Neural progenitor cell (in vitro differentiated cells): ENCODE data around the gene GAL3ST3. TPM values are rescaled to one million over a fixed set of nuclear protein-coding genes. Genes with fewer than 3 reads are reported as not detected.

Experiments
- DNase-seq: peaks from one replicate; pipeline ENCODE4 v3.0.0-alpha.2; 2016; ENCODE audit warnings: low spot score
- H2AFZ ChIP-seq: fragments of 200-600 bp; sonication (generic); replicated peaks from 2 replicates; pipeline ENCODE4 v1.6.1; 2016; ENCODE audit warnings: antibody characterized with exemption
- H3F3A ChIP-seq: fragments of 200-600 bp; sonication (generic); 2 replicates; pipeline ENCODE4 v1.6.1; 2016; ENCODE audit warnings: antibody characterized with exemption, low read depth
- H3K27ac ChIP-seq: fragments of 200-600 bp; sonication (generic); 2 replicates; pipeline ENCODE4 v1.5.1; 2016; ENCODE audit warnings: mild to moderate bottlenecking
- H3K27me3 ChIP-seq: fragments of 200-600 bp; sonication (generic); 2 replicates; pipeline ENCODE4 v1.6.1; 2016; ENCODE audit warnings: mild to moderate bottlenecking, moderate library complexity
- H3K36me3 ChIP-seq: fragments of 200-600 bp; sonication (generic); 2 replicates; pipeline ENCODE4 v1.5.1; 2016
- H3K4me1 ChIP-seq: fragments of 200-600 bp; sonication (generic); 2 replicates; pipeline ENCODE4 v1.6.1; 2016; ENCODE audit warnings: mixed run types
- H3K4me2 ChIP-seq: fragments of 200-600 bp; sonication (generic); 2 replicates; pipeline ENCODE4 v1.6.1; 2016
- H3K4me3 ChIP-seq: fragments of 200-600 bp; sonication (generic); 2 replicates; pipeline ENCODE4 v1.5.1; 2016
- H3K79me2 ChIP-seq: fragments of 200-600 bp; sonication (generic); 2 replicates; pipeline ENCODE4 v1.6.1; 2016; ENCODE audit warnings: low read depth
- H3K9ac ChIP-seq: fragments of 200-600 bp; sonication (generic); 2 replicates; pipeline ENCODE4 v1.6.1; 2016
- H3K9me3 ChIP-seq: fragments of 200-600 bp; sonication (generic); 2 replicates; pipeline ENCODE4 v1.5.1; 2016; ENCODE audit warnings: low read depth
- H4K20me1 ChIP-seq: fragments of 200-600 bp; sonication (generic); 2 replicates; pipeline ENCODE4 v1.6.1; 2016; ENCODE audit warnings: low read depth
- H3K27ac Mint-ChIP-seq: 3 replicates; pipeline ENCODE4 v1.8.0; 2021; ENCODE audit warnings: mixed read lengths
- H3K27me3 Mint-ChIP-seq: 2 replicates; pipeline ENCODE4 v1.8.0; 2022; ENCODE audit warnings: low read depth, mild to moderate bottlenecking, inconsistent platforms, moderate library complexity, mixed read lengths; ENCODE audit not compliant: insufficient read depth
- H3K36me3 Mint-ChIP-seq: 3 replicates; pipeline ENCODE4 v1.8.0; 2021; ENCODE audit warnings: mixed read lengths
- H3K4me1 Mint-ChIP-seq: 3 replicates; pipeline ENCODE4 v1.8.0; 2021; ENCODE audit warnings: mixed read lengths
- H3K4me3 Mint-ChIP-seq: 3 replicates; pipeline ENCODE4 v1.8.0; 2021; ENCODE audit warnings: mild to moderate bottlenecking, moderate library complexity, mixed read lengths
- H3K9me3 Mint-ChIP-seq: 3 replicates; pipeline ENCODE4 v1.8.0; 2020; ENCODE audit warnings: mixed read lengths
- EZH2 ChIP-seq: fragments of 200-600 bp; sonication (generic); IDR thresholded peaks from 2 replicates; pipeline ENCODE4 v1.6.1; 2017; ENCODE audit warnings: antibody characterized with exemption, mild to moderate bottlenecking, moderate library complexity
- EZH2phosphoT487 ChIP-seq: fragments of 200-600 bp; sonication (generic); IDR thresholded peaks from 2 replicates; pipeline ENCODE4 v1.6.1; 2017; ENCODE audit warnings: antibody characterized with exemption
- total RNA-seq: library from RNA; depleted of rRNA; stranded (reverse); fragments of >200 nt; gene quantifications from 2 replicates; pipeline ENCODE4 v1.2.3, GENCODE V29; 2015; ENCODE audit warnings: low replicate concordance
- TF ChIP-seq, protein P1 (sequence below): fragments of 200-600 bp; sonication (generic); IDR thresholded peaks from 2 replicates; pipeline ENCODE4 v1.5.1; 2017; ENCODE audit warnings: antibody characterized with exemption, mild to moderate bottlenecking

GAL3ST3 gene
- total RNA-seq, 1 donor from 2014 or later = 8.5 TPM

DNA sequence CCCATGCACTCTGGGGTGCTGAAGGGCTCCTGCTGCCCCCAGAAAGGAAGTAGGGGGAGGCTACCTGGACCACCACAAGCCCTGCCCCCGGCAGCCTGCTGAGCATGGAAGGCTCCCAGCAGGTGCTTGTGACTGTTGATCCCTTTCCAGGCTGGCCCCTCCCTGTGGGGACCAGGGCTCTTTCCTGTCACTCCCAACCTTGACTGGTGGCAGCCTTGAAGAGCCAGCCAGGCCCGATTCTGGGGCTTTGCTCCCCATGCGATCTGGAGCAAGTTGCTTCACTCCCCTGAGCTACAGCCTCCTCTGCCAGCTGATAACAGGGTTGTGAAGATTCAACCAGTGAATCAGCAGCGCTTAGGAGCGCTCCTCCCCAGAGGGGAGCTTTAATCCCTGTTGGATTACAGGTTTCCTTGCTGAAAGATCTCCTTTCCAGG lies 41.7 kb downstream of the GAL3ST3 start:
- Mint-ChIP-seq H3K4me1 (peaks cover 15% of the 10 kb centered on the region), H3K9me3 (no peaks in the 10 kb centered on the region), H3K27me3 (peaks cover 15% of the 10 kb centered on the region), H3K27ac (no peak overlapping the region), H3K4me3 (no peak overlapping the region), H3K36me3 (peaks cover 12% of the 10 kb centered on the region)
- no peak overlapping the region for H3K9ac ChIP-seq
- H4K20me1 ChIP-seq = peaks cover 6% of the 10 kb centered on the region
- H3K27me3 ChIP-seq = peaks cover 26% of the 10 kb centered on the region
- H3K79me2 ChIP-seq = peaks cover 16% of the 10 kb centered on the region
- DNase-seq = peak; percentile 30
- peak overlapping the region; percentile 4 for H3K4me2 ChIP-seq
- no peak overlapping the region for H3K4me3 ChIP-seq
- no peak for TF ChIP-seq EZH2phosphoT487
- no peaks in the 10 kb centered on the region for H3K36me3 ChIP-seq
- no peak overlapping the region for H2AFZ ChIP-seq
- H3K27ac ChIP-seq = no peak overlapping the region
- H3K9me3 ChIP-seq = no peaks in the 10 kb centered on the region
- peaks cover 13% of the 10 kb centered on the region for H3K4me1 ChIP-seq
- peaks cover 26% of the 10 kb centered on the region for H3F3A ChIP-seq

- H3K27ac Mint-ChIP-seq = peak overlapping the region; percentile 33
Measured at GRCh38 chr11:66006891-66007176, 42.1 kb downstream of the GAL3ST3 start.

GRCh38 chr11:66006134-66006890 lies 42.6 kb downstream of the GAL3ST3 start:
- Mint-ChIP-seq H3K27me3 (peaks cover 11% of the 10 kb centered on the region), H3K36me3 (peaks cover 12% of the 10 kb centered on the region), H3K9me3 (no peaks in the 10 kb centered on the region), H3K4me3 (peak overlapping the region; percentile 48), H3K4me1 (peaks cover 23% of the 10 kb centered on the region), H3K27ac (peak overlapping the region; percentile 33)
- no peak for TF ChIP-seq EZH2phosphoT487
- no peak for TF ChIP-seq EZH2
- TF ChIP-seq, protein P1, sequence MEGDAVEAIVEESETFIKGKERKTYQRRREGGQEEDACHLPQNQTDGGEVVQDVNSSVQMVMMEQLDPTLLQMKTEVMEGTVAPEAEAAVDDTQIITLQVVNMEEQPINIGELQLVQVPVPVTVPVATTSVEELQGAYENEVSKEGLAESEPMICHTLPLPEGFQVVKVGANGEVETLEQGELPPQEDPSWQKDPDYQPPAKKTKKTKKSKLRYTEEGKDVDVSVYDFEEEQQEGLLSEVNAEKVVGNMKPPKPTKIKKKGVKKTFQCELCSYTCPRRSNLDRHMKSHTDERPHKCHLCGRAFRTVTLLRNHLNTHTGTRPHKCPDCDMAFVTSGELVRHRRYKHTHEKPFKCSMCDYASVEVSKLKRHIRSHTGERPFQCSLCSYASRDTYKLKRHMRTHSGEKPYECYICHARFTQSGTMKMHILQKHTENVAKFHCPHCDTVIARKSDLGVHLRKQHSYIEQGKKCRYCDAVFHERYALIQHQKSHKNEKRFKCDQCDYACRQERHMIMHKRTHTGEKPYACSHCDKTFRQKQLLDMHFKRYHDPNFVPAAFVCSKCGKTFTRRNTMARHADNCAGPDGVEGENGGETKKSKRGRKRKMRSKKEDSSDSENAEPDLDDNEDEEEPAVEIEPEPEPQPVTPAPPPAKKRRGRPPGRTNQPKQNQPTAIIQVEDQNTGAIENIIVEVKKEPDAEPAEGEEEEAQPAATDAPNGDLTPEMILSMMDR = no peak
- Histone ChIP-seq H3K4me2 (no peak overlapping the region), H3K9ac (no peak overlapping the region), H3K27ac (no peak overlapping the region), H4K20me1 (peaks cover 6% of the 10 kb centered on the region), H3K79me2 (peaks cover 22% of the 10 kb centered on the region), H3K27me3 (peaks cover 17% of the 10 kb centered on the region), H3K4me3 (no peak overlapping the region), H2AFZ (no peak overlapping the region), H3K9me3 (no peaks in the 10 kb centered on the region), H3K4me1 (peaks cover 13% of the 10 kb centered on the region), H3K36me3 (no peaks in the 10 kb centered on the region), H3F3A (peaks cover 34% of the 10 kb centered on the region)
- no peak for DNase-seq

More at GRCh38 chr11:66006891-66007176, 42.1 kb downstream of the GAL3ST3 start:
- Mint-ChIP-seq H3K4me1 (peaks cover 19% of the 10 kb centered on the region), H3K9me3 (no peaks in the 10 kb centered on the region), H3K4me3 (peak overlapping the region; percentile 48), H3K27me3 (peaks cover 13% of the 10 kb centered on the region), H3K36me3 (peaks cover 12% of the 10 kb centered on the region)
- Histone ChIP-seq H3K4me1 (peaks cover 13% of the 10 kb centered on the region), H3K27ac (no peak overlapping the region), H3K27me3 (peaks cover 22% of the 10 kb centered on the region), H4K20me1 (peaks cover 6% of the 10 kb centered on the region), H3K9me3 (no peaks in the 10 kb centered on the region), H2AFZ (no peak overlapping the region), H3F3A (peaks cover 30% of the 10 kb centered on the region), H3K4me2 (peak overlapping the region; percentile 4), H3K9ac (no peak overlapping the region), H3K36me3 (no peaks in the 10 kb centered on the region), H3K79me2 (peaks cover 17% of the 10 kb centered on the region), H3K4me3 (no peak overlapping the region)
- no peak for DNase-seq
- TF ChIP-seq, protein P1 = no peak
- TF ChIP-seq EZH2phosphoT487 = no peak
- no peak for TF ChIP-seq EZH2

GRCh38 chr11:66004186-66004585 lies 44.8 kb downstream of the GAL3ST3 start:
- no peak overlapping the region for H3K4me3 ChIP-seq
- DNase-seq = no peak
- H4K20me1 ChIP-seq = peaks cover 6% of the 10 kb centered on the region
- H3K9me3 ChIP-seq = no peaks in the 10 kb centered on the region
- peaks cover 38% of the 10 kb centered on the region for H3K79me2 ChIP-seq
- no peaks in the 10 kb centered on the region for H3K27me3 ChIP-seq
- Mint-ChIP-seq H3K36me3 (peaks cover 18% of the 10 kb centered on the region), H3K9me3 (no peaks in the 10 kb centered on the region), H3K4me3 (peak overlapping the region; percentile 100), H3K4me1 (peaks cover 30% of the 10 kb centered on the region), H3K27me3 (peaks cover 14% of the 10 kb centered on the region), H3K27ac (no peak overlapping the region)
- H2AFZ ChIP-seq = no peak overlapping the region
- TF ChIP-seq EZH2 = no peak
- no peak for TF ChIP-seq EZH2phosphoT487
- TF ChIP-seq, protein P1 = no peak
- no peak overlapping the region for H3K4me2 ChIP-seq
- H3K4me1 ChIP-seq = peaks cover 15% of the 10 kb centered on the region
- no peak overlapping the region for H3K27ac ChIP-seq
- no peak overlapping the region for H3K9ac ChIP-seq
- H3F3A ChIP-seq = peaks cover 34% of the 10 kb centered on the region
- peaks cover 4% of the 10 kb centered on the region for H3K36me3 ChIP-seq
